Fibroblast of skin of scalp (primary cell): Measurements from ENCODE around the gene ACSS1.

Experiments used
- DNase-seq: peaks from one replicate; pipeline ENCODE4 v3.0.0-alpha.2; 2013

ACSS1 gene

DNA sequence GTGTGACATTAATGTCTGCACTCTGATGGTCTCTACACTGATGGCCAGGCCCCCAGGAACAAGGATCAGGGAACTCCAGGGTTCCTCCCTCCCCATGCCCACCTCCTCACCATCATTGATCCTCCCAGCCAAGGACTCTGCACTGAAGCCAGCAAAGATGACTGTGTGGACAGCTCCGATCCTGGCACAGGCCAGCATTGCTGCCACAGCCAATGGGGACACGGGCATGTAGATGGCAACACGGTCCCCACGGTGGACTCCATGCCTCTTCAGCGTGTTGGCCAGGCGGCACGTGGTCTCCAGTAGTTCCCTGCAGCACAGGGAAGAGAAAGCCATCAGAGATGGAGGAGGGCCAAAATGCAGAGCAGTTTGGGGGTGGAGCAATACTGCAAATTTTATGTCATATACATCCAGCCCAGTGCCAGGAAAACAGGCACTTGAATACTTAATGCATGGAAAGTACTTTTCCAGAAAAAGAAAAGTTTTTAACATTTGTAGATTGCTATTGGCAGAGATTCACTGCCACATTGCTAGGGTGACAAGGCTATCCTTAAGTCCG is 27.2 kb downstream of the ACSS1 start:
- no peak for DNase-seq

DNA sequence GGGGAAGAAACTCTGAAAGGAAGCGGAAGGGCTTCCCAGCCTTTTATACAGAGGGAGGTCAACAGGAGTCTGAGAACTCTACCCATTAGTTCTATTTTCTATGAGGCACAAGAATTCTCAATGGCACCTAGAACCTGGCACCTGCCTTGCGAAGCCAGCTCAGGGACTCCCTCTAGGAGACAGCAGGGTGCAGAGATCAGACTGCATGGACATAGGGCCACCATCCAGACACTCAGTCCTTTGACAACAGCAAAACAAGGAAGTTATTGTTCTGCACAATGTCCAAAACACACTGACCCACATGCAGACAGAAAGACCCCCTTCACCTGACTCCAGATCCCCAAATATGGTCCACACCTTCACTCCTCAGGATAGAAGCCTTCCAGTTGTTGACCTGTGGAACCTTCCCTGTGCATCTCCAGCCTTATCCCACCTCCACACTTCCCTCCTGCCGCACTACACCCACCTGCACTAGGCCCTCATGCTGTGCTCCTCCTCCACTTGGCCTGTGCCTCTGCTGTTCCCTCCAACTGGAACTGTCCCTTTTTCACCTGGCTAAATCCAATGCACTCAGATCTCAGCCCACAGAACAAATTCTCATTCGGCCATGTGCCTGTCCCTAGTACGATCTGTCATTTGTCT is 27.8 kb downstream of the ACSS1 start:
- DNase-seq, result no peak

DNA sequence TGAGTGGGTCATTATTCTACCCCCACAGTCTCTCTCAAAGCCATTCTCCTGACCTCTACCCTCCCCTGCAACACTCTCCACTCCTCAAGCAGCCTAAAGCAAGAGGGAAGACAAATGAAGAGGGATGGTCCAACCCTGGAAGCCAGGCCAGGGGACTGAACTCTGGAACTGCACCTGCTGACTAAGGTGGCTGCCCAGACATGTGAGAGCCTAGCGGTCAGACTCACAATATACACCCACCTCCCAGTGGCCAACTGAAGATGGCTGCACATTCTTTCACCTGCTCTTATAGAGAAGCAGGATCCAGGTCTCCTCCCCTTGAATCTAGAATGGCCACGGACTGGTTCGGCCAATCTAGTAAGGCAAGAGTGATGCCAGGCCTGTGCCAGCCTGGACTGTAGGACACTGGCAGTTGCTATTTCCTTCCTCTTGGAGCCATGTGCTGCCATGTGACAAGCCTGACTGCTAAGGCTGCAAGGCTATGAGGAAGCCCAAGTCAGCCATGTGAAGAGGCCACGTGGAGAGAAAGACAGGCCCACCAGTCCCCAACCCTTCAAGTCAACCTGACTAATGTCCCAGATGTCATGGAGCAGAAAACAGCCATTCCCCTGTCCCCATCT is 31.8 kb downstream of the ACSS1 start:
- DNase-seq, result no peak

DNA sequence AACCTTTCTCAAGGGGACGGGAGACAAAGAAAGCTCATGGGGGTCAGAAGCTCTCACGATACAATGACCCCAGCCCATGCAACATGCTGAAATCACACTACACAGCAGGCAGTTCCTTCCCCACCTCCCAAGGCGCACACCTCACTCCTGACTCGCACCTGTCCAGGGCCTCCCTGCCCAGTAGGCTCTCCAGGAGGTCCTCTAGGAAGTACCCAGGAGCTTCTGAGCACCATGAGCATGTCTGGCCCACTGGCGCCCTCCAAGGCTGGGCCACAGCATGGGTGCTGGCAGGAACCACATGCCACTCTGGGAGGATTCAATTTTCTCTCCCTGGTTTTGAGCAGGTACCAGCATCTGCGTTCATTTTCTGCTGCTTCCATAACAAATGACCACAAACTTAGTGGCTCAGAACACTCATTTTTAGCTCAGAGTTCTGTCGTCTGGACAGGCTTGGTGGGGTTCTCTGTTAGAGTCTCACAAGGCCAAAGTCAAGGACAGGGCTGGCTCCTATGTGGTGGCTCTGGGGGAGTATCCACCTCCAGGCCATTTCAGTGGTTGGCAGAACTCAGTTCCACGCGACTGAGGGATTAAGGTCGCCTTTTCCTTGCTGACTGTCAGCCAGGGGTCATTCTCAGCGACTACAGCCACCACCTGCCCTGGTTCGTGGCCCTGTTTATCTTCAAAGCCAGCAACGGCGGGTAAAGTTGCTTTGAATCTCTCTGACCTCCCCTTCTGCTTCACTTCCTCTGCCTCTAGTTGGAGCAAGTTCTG is 32.7 kb downstream of the ACSS1 start:
- no peak for DNase-seq

DNA sequence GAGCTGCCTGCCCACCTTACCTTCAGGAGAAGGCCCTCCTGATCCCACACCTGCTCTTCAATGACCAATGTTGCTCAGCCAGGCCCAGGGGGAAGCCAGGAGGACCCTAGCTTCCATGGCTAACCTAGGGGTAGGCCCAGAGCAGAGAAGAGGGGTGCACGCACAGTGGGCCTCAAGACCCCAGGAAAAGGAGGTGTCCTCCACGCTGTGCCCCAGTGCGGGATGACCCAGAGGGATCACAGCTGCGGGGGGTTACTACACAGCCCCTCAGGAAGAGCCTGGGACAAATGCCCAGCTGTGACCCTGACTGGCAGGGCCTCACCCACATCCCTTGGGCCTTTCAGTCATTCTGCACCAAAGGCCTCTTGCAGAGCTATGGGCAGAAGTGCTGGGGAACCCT is 33.8 kb downstream of the ACSS1 start:
- DNase-seq, result no peak

DNA sequence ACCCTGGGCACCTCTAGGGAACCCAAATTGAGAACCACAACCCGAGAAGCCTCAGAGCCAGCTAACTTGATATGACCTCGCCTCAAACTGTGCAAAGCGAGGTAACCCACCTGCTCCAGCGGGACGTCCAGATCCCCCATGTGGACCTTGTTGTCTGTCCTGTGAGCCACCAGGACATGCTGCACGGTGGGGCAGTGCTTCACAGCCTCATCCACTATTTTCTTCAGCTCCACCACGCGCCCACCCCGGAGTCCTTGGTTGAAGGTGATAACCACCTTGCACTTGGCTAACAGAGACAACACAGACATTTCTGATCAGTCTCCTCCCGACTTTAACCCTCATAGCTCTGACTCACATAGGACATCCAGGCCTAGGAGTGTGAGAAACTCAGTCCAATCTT is 34.6 kb downstream of the ACSS1 start:
- DNase-seq, result no peak

DNA sequence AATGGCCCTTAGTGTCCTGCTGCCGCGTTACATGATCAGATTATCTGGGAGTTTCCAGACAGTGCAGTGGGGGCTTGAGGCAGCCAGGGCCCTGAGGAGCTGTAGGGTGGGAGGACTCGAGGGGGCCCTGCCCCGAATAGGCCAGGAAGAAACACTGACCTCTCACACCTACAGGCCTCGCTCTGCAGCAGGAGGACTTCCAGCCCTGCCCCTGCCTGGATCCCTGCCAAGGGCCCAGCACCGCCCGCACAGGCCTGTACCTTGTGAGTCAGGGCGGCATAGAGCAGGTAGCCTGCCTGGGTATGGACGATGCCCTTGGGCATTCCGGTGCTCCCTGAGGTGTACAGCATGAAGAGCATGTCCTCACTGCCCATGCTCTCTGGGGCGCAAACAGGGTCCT is 35.3 kb downstream of the ACSS1 start:
- no peak for DNase-seq

DNA sequence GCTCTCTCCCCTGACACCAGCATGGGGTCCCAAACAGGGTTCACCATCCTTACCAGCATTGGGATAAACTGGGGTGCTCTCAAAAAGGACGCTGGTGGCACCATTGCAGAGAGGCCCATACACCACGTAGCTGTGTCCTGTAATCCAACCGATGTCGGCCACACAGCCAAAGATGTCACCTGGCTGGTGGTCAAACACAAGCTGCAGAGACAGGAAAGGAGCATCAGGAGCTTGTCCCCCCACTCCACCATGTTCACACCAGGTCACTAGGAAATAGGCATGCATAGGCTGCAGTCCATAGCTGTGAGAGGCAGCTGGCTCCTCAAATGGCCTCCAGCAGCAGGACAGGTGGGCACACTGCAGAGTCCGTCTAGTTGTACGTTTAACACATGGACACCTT is 36.6 kb downstream of the ACSS1 start:
- DNase-seq, result no peak

DNA sequence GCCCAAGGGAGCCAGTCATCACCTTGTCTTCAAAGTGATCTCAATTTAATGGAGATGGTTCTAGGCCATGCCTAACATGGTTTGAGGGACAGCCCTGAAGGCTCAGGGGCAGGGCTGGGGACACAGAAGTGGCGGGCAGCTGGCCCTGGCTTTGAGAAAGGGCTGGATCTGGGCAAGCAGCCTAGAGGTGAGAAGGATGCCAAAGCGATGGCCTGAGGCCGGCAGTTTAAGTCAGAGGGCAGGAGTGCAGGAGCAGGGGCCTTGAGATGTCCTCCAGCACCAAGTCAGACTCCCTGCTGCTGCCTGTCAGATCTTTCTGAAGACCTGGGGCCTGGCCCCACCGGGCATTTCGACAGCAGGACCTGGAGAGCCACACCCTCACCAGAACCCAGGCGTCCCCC is 37.0 kb downstream of the ACSS1 start:
- DNase-seq, result no peak

DNA sequence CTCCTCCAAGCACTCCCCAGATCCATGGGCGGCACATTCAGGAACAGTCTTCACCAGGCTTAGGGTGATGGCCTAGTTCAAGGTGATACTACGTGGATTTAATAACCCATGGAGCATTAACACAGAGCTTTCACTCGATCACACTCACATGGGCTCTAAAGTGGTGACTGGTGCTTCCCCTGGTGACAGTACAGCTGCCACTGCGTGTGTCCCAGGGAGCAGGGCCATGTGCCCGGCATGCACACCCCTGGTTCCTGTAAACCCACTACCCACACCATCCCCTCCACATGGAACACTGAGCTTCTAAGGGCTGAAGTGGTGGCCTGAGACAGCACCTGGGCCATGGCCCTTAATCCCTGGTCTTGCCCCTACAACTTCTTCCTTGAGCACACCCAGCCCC is 37.6 kb downstream of the ACSS1 start:
- no peak for DNase-seq

DNA sequence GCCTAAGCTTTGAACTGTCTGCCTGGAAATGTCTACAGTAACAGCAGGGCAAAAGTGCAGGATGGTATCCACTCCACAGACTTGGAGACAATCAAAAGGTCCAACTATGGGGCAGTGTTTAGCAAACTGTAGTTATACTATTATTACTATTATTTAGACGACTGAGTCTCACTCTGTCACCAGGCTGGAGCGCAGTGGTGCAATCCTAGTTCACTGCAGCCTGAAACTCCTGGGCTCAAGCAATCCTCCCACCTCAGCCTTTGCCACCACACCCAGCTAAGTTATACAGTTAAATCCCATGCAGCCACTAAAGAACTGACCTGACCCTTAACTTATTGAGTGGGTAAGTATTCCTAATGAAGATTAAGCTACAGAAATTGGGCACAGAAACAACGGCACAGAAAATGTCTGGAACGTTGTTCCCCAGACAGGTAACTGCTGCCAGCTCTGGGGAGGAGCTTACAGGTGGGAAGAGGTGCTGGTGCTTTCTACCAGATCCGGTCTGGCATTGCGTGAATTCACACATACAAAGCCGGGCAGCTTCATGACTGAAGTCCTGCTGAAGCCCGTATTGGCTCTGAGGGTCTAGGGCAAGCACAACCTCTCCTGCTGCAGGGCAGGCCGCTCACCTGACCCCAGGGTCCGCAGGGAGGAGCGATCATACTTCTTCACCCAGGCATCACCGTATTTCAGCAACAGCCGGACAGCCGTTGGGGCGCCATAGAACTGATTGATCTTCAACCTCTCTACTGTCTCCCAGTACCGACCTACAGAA is 38.4 kb downstream of the ACSS1 start:
- DNase-seq, result no peak

DNA sequence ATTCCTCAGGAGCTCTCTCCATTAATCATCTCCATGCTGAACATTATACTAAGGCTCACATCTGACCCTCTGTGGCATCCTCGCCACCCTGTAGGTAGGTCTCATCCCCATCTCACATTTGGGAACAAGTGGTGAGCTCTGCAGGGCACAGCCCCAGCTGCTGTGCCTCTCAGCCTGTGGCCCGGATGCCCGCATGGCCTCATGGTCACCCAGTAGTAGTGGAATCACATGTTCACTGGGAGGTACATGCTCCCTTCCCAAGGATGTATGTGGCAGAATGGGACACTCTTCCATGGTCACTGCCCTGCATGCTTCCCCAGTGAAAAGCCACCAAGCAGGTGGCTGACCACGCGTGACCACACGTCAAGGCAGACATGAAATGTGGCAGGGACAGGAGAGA is 39.1 kb downstream of the ACSS1 start:
- no peak for DNase-seq

DNA sequence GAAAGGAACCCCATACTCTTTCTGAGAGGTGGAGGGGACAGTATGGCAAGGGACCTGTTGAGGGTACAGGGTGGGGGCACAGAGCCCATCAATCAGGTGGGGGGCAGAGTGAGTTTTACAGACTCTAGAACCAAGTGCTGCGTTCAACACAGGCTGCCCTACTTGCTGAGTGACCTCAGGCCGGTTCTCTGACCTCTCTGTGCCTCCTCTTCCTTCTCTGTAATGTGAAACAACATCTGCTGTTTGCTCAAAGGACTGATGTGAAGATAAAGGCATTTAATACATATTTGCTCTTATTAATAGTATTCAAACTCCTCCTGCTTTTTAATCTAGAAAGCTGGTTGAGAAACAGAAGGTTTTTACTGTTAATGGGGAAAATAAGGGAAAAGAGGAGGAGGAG is 39.5 kb downstream of the ACSS1 start:
- no peak for DNase-seq

DNA sequence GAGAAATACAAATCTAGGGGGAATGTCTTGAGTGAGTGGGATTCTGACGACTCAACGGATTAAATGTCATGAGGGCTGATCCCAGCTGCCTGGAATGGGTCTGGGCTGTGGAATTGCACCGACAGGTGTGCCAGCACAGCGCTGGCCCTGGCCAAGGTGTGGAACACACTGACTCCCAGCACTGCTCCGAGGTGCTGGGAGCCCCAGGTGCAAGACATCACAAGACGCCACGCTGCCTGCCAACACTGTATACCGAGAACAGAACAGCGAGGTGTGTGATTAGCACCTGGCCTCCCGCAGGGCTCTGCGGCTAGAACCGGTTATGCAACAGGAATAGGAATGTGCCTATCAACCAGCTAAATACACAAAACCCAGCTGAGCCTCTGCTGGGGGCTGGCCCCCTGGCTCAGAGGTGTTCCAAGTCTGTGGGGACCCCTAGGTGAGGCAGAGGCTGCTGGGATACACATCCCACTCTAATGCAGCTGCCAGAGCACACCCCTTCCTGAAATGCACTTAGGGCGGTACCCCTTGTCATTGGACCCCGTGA is 40.6 kb downstream of the ACSS1 start:
- no peak for DNase-seq

DNA sequence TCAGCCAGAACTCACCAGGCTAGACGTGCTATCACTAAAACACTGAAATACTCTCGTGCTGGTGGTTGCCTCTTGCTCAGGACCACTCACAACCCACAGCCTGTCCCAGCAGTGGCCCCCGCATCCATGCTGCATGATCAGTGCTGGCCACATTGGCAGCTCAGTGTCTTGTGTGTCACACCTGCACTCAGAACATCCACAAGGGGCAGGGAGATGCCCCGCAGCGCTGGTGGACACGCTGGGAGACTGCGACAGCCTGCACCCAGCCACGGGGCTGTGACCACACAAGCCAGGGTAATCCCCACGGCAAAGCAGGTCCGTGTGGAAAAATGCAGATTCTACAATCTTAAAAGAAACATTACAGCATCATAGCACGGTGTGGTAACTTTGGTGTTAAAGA is 41.5 kb downstream of the ACSS1 start:
- DNase-seq, result no peak

DNA sequence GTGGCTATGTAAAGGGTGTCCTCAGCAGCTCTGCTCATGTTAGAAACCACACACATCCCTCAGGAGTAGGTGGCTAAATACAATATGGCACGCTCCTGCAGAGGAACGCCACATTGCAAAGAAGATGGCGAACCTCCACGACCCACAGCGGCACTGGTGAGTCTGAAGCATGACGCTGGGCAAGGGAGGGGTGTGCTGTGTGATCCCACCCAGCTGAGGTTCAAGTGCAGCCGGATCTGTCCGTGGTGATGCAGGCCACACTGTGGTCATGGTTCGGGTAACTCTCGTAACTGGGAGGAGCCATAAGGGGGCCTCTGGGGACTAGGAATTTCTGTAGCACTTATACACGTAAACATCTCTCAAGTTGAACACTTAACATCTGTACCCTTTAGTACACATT is 42.0 kb downstream of the ACSS1 start:
- DNase-seq, result no peak

DNA sequence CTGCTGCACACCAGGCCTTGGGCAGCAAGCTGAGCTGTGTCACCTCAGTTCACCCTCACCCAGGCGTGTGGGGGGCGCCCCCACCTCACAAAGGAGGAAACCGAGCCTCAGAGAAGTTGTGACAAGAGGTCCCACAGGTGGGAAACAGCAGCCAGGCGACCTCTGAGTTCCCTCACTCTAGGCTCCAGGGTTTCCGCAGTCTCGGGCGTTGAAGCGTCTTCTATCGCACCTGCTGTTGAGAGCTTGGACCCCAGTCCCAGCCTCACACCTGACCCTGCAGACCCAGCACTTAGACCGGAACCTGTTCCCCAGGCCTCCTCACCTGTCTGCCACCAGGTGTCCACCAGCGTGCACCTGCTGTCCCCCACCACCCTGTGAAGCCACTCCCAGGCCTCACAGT is 43.1 kb downstream of the ACSS1 start:
- no peak for DNase-seq

DNA sequence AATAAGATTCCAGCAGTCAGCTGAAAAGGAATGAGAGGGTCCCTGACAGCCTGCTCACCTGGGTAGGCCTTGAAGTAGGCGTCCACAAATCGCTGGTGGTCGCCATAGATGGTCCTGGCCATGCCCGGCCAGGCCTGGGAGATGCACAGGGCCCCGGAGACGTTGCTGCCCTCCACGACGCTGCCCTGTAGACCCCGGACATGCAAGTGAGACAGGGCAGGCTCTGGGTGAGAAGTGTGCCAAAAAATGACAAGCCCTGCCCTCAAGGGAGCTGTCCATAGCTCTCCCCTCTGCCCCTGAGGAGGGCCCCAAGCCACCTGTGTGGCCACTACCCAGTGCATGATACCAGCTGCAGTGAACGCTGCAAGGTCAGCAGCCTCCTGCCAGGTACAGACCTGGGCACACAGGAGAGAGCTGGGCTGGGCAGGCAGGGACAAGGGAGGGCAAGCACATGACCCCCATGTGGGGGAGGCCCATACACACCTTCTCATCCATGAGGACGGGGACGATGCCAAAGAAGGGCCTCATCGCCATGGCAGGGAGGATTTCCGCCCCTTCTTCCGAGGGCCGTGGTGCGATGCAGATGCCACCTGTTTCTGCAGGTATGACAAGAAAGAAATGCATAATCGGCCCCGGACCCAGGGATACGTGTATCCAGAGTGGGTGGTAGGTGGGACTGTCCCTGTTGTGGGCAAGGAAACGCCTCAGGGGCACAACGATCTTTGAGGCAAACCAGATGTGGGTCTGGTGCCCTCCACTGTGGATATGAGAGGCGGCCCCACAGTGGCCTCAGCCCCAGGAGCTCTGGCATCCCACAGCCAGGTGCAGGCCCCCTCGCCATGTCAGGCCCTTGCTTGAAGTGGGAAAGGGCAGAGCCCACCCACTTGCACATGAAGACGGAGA is 44.2 kb downstream of the ACSS1 start:
- no peak for DNase-seq

DNA sequence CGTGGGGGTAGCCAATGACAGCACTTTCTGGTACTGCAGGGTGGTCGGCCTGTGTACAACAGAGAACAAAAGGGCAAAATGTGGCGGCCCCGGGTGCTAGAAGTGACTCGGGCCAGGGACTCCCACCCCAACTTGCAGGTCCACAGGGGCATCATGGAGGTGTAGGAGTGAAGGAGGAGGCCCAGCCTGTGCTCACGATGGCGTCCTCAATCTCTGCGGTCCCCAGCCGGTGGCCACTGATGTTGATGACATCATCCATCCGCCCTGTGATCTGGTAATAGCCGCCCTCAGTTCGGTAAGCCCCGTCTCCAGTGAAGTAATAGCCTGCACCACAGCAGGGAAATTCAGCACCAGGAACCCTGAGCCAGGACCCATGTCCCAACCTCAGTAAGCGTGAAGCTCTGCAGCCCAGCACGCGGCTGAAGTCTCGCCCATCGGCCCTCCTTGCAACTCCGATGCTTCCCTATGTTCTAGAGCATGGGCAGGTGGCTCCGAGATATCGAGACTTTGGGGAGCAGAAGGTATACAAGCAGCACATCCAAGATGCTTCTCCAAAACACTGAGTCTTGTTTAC is 45.2 kb downstream of the ACSS1 start:
- DNase-seq, result no peak

DNA sequence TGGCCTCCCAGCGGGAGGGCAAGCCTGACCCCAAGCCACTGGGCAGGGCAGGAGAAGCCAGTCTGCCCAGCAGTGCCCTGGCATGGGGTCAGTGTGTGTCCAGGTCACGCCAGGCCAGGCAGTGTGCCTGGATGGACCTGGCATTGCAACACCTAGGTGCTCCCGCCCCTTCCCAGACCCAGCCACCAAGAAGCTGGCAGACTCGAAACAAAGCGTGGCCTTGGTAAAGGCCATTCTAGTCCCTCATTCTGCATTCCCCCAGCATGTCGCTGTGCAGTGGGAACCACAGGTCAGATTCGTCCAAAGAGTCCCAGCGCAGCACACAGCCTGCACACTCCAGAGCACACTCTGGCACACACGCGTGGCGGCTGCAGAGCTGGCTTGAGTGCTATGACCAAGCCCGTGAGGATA is 46.1 kb downstream of the ACSS1 start:
- DNase-seq, result no peak

DNA sequence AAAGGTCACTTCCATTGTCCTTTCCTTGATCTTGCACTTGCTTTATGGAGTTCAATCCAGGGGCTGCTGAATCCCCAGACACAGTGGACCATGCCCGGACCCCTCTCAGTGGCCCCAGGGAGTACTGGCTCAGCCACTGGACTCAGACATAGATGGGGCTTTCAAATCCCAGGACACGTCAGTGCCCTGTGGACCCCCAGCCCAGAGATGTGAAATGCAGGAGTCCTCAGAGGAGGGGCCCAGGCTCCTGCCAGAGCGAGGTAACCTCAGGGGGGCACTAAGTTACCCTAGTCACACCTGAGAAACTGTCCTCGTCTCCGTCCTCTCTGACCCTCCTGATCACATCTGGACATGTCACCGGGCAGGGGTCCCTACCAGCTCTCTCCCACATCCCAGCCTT is 46.7 kb downstream of the ACSS1 start:
- DNase-seq, result no peak
